HepG2 (cell line): ENCODE measurements around the gene CISD1. TPM values are rescaled to one million over a fixed set of nuclear protein-coding genes. Genes with fewer than 3 reads are reported as not detected.

ENCODE experiments used
- ATAC-seq: fragments of 200-7000 bp; cut with Tn5 transposase; 3 replicates; pipeline ENCODE4 v1.9.1; 2020; ENCODE audit warnings: mild to moderate bottlenecking, moderate library complexity
- BruUV-seq: library from RNA; stranded (reverse); fragments of 400-500 nt; replicated peaks from 2 replicates; lab custom pipeline; 2021; lab: Mats Ljungman, UMichigan
- CTCF ChIA-PET: fragments of 300-600 bp; formaldehyde crosslinking; extraction: SDS; loops from one replicate; lab custom pipeline; 2021; ENCODE audit warnings: low total read pairs, inconsistent platforms, low intra/inter-chr PET ratio; lab: Yijun Ruan, JAX
- POLR2A ChIA-PET: fragments of 350-600 bp; sonication (Branson Sonifier 250); formaldehyde crosslinking; loops from one replicate; lab custom pipeline; 2020; ENCODE audit warnings: antibody characterized with exemption, inconsistent platforms; lab: Yijun Ruan, JAX
- DNase-seq: peaks from one replicate; pipeline ENCODE4 v3.0.0-alpha.2; 2015; ENCODE audit warnings: low spot score
- FAIRE-seq: peaks from 3 replicates; lab custom pipeline; 2011; peaks lifted over from hg19 to GRCh38; lab: Jason Lieb, UNC
- H2AFZ ChIP-seq: one replicate; pipeline ENCODE4 v1.6.1; 2011; ENCODE audit warnings: low read length, inconsistent platforms
- H3K27ac ChIP-seq: fragments of 300-600 bp; 3 replicates; pipeline ENCODE4 v1.8.0; 2011; ENCODE audit warnings: mixed run types, mild to moderate bottlenecking, mixed read lengths, low read length, inconsistent platforms; ENCODE audit not compliant: insufficient read depth; ENCODE audit errors: extremely low read length
- H3K27me3 ChIP-seq, 2 experiments: fragments of 200-600 bp in 1 of 2; 2 replicates in 1 of 2; 3 replicates in 1 of 2; pipeline versions ENCODE4 v1.6.0 to v1.8.0; 2011; ENCODE audit warnings: low read length in 2 of 2, mild to moderate bottlenecking in 2 of 2, moderate library complexity in 2 of 2, inconsistent platforms in 1 of 2; ENCODE audit not compliant: insufficient read depth in 2 of 2, control insufficient read depth in 1 of 2
- H3K36me3 ChIP-seq, 2 experiments: fragments of 200-600 bp in 1 of 2; replicated peaks in 1 of 2; 2 replicates in 1 of 2; 3 replicates in 1 of 2; pipeline versions ENCODE4 v1.5.1 to v1.8.0; 2011; ENCODE audit warnings: low read length in 2 of 2, inconsistent platforms in 1 of 2; ENCODE audit not compliant: insufficient read depth in 2 of 2, control insufficient read depth in 1 of 2
- H3K4me1 ChIP-seq: 2 replicates; pipeline ENCODE4 v1.5.1; 2012; ENCODE audit warnings: low read length, inconsistent platforms; ENCODE audit not compliant: insufficient read depth
- H3K4me2 ChIP-seq: 2 replicates; pipeline ENCODE4 v1.6.0; 2011; ENCODE audit warnings: low read depth, low read length, inconsistent platforms
- H3K4me3 ChIP-seq, 3 experiments: fragments of 200-600 bp in 1 of 3; sonication (generic), shearing (Covaris generic) in 1 of 3; replicated peaks in 1 of 3; 2 replicates each; pipeline ENCODE4 v1.5.1; 2011 to 2016; ENCODE audit warnings: low read length in 3 of 3, inconsistent platforms in 2 of 3, low read depth in 2 of 3, mild to moderate bottlenecking in 2 of 3, control low read depth in 1 of 3, mixed read lengths in 1 of 3; ENCODE audit not compliant: insufficient read depth in 1 of 3
- H3K79me2 ChIP-seq: one replicate; pipeline ENCODE4 v1.6.1; 2011; ENCODE audit warnings: low read length, inconsistent platforms; ENCODE audit not compliant: insufficient read depth
- H3K9ac ChIP-seq: 2 replicates; pipeline ENCODE4 v1.6.0; 2011; ENCODE audit warnings: mild to moderate bottlenecking, low read depth, low read length, inconsistent platforms; ENCODE audit not compliant: insufficient read depth
- H3K9me3 ChIP-seq: 2 replicates; pipeline ENCODE4 v1.5.1; 2012; ENCODE audit warnings: mild to moderate bottlenecking, low read length
- H4K20me1 ChIP-seq: 2 replicates; pipeline ENCODE4 v1.6.0; 2011; ENCODE audit warnings: inconsistent platforms, mild to moderate bottlenecking, low read length, moderate library complexity; ENCODE audit not compliant: insufficient read depth
- ARID5B ChIP-seq: IDR thresholded peaks from 2 replicates; pipeline ENCODE4 v1.4.0; 2020; ENCODE audit warnings: mild to moderate bottlenecking, missing genetic modification reagents
- GABPA ChIP-seq, 2 experiments: IDR thresholded peaks; 2 replicates each; pipeline ENCODE4 v1.6.1; 2011 to 2016; ENCODE audit warnings: low read depth in 2 of 2, low read length in 1 of 2, missing biosample characterization in 1 of 2, missing genetic modification characterization in 1 of 2
- SAP130 ChIP-seq: IDR thresholded peaks from 2 replicates; pipeline ENCODE4 v1.6.1; 2016; ENCODE audit warnings: low read depth
- ZNF281 ChIP-seq: sonication (generic); formaldehyde crosslinking; IDR thresholded peaks from 2 replicates; pipeline ENCODE4 v1.4.0; 2020; ENCODE audit warnings: missing genetic modification reagents, borderline replicate concordance
- WGBS: methylation state at CpG from one replicate; pipeline ENCODE4 v1.1.6; 2017; ENCODE audit warnings: low lambda C conversion rate; 5-methylcytosine and 5-hydroxymethylcytosine counted together
- in situ Hi-C: cut with HindIII; loops from 2 replicates; pipeline ENCODE4 v1.10.0; 2017; ENCODE audit warnings: low pct_unique_long_range_greater_than_20kb; ENCODE audit not compliant: extremely low pct_ligation_motif_present
- intact Hi-C: fragments of 100-400 bp; cut with micrococcal nuclease; formaldehyde crosslinking; loops from one replicate; pipeline ENCODE4 v1.10.0; 2022; ENCODE audit not compliant: unreplicated experiment
- polyA plus RNA-seq, 8 experiments: library from polyadenylated mRNA; depleted of rRNA in 3 of 8; stranded (reverse) in 7 of 8; unstranded in 1 of 8; fragments of >200 nt; fragmentation: Illumina TruSeq in 4 of 8; extraction: Trizol in 4 of 8; gene quantifications; 2 replicates each; pipeline versions ENCODE4 v1.2.1 to v1.2.3, GENCODE V29; 2011 to 2016; ENCODE audit warnings: low read depth in 4 of 8, missing spikeins in 1 of 8, mixed read lengths in 1 of 8; ENCODE audit not compliant: insufficient read depth in 1 of 8
- total RNA-seq, 5 experiments: library from RNA; depleted of rRNA; stranded (reverse); fragments of >200 nt; fragmentation: Illumina TruSeq; extraction: Trizol; gene quantifications; 2 replicates each; pipeline ENCODE4 v1.2.3, GENCODE V29; 2016; ENCODE audit warnings: low read depth in 1 of 5

CISD1 gene
- total and polyA plus RNA-seq, 2 of the 13 experiments (the other 11 are each of a cell fraction or from before 2014, with no cell fraction given) = 63.4 to 78.9 TPM

GRCh38 chr10:58264780-58265179 is 4.2 kb upstream of the CISD1 start:
- Histone ChIP-seq H3K27ac (no peak overlapping the region), H3K36me3 (0 out of 5 replicates have a peak, but pooled peaks cover 0 to 2% of the 10 kb centered on the region in 2 experiments), H3K27me3 (no peaks in the 10 kb centered on the region; a peak in 1 of 5 replicates), H3K4me2 (peak overlapping the region; percentile 78), H4K20me1 (peaks cover 8% of the 10 kb centered on the region; the same call in 1 of the 2 replicates), H2AFZ (no peak overlapping the region), H3K4me3 (peak overlapping the region; percentile 74 to 88 (median 83); a peak in 5 of 6 replicates), H3K4me1 (peaks cover 25% of the 10 kb centered on the region), H3K9me3 (no peaks in the 10 kb centered on the region), H3K79me2 (peaks cover 67% of the 10 kb centered on the region), H3K9ac (0 out of 2 replicates have a peak overlapping the region, but pooled peaks have one; percentile 35)
- intact Hi-C loops (loop anchor here (5.0 kb wide), 2 partner anchors 37 to 47 kb away; no protein-coding TSS in a partner anchor), in situ Hi-C loops (no loop called here)
- no peak for TF ChIP-seq GABPA (IDR thresholded peaks at IDR 0.05; ENCODE audit: low read depth, low read length)
- TF ChIP-seq GABPA (CRISPR knock-in tag; IDR thresholded peaks at IDR 0.05; ENCODE audit: low read depth) = peak; percentile 50
- TF ChIP-seq SAP130 = peak; percentile 8
- peak; percentile 54; the same call in 1 of the 2 replicates for TF ChIP-seq ZNF281 (CRISPR knock-in tag)
- no peak for TF ChIP-seq ARID5B (CRISPR knock-in tag)
- FAIRE-seq = no peak
- no TSS peak for BruUV-seq
- ChIA-PET POLR2A (no interaction called here), CTCF (no interaction called here)
- ATAC-seq = no peak
- no peak for DNase-seq
- WGBS = 58% methylated on average over 5 of the region's 5 CpGs
